AG10803 (cell line): ENCODE data around the gene GLS.
"Not testable (repeated sequence)": the region's sequence is repeated elsewhere in the genome, so short reads cannot be mapped to it uniquely, and the experiment has no call there.

Source experiments
- DNase-seq: peaks from one replicate; pipeline ENCODE4 v3.0.0; 2010; ENCODE audit warnings: low read depth
- H3K4me3 ChIP-seq: 2 replicates; pipeline ENCODE4 v1.5.1; 2011; ENCODE audit warnings: mild to moderate bottlenecking, low read length, control low read depth
- TF ChIP-seq, protein P1 (sequence below): conservative IDR thresholded peaks from 2 replicates; pipeline ENCODE4 v1.5.1; 2011; ENCODE audit warnings: mild to moderate bottlenecking, low read length, control low read depth, inconsistent platforms

GLS gene

GRCh38 chr2:190846746-190847145 lies 33.9 kb upstream of the GLS start:
- TF ChIP-seq, protein P1, sequence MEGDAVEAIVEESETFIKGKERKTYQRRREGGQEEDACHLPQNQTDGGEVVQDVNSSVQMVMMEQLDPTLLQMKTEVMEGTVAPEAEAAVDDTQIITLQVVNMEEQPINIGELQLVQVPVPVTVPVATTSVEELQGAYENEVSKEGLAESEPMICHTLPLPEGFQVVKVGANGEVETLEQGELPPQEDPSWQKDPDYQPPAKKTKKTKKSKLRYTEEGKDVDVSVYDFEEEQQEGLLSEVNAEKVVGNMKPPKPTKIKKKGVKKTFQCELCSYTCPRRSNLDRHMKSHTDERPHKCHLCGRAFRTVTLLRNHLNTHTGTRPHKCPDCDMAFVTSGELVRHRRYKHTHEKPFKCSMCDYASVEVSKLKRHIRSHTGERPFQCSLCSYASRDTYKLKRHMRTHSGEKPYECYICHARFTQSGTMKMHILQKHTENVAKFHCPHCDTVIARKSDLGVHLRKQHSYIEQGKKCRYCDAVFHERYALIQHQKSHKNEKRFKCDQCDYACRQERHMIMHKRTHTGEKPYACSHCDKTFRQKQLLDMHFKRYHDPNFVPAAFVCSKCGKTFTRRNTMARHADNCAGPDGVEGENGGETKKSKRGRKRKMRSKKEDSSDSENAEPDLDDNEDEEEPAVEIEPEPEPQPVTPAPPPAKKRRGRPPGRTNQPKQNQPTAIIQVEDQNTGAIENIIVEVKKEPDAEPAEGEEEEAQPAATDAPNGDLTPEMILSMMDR: no peak
- DNase-seq: no peak
- no peak overlapping the region for H3K4me3 ChIP-seq

- TF ChIP-seq, protein P1: no peak
- no peak overlapping the region for H3K4me3 ChIP-seq
- peak; percentile 72 for DNase-seq
Measured at GRCh38 chr2:190847504-190848081, 33.0 kb upstream of the GLS start.

GRCh38 chr2:190849774-190850173 lies 30.8 kb upstream of the GLS start:
- TF ChIP-seq, protein P1: no peak
- DNase-seq: peak; percentile 87

GRCh38 chr2:190853022-190853421 lies 27.6 kb upstream of the GLS start:
- not testable (repeated sequence) for DNase-seq, H3K4me3 ChIP-seq

More at GRCh38 chr2:190849774-190850173, 30.8 kb upstream of the GLS start:
- no peak overlapping the region for H3K4me3 ChIP-seq

- DNase-seq: peak; percentile 39
- TF ChIP-seq, protein P1: no peak
- no peak overlapping the region for H3K4me3 ChIP-seq
Measured at GRCh38 chr2:190853531-190854383, 26.9 kb upstream of the GLS start.

DNA sequence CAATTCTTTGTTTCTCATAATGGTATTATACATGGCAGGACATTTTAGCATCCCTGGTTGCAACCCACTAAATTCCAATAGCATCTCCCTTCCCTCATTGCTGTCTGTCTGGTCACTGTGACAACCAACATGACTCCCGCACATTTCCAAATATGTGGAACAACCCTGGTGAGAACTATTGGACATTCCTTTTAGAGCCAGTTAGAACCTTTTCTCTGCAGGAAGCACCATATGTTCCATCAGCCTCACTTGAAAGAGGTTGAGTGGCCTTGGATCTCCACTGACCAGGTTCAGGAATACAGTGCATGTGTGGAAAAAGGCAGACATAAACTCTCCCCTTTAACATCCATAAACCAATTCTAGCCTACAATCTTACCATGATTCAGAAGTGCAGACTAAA lies 25.9 kb upstream of the GLS start:
- TF ChIP-seq, protein P1: no peak
- H3K4me3 ChIP-seq: no peak overlapping the region
- DNase-seq: no peak

DNA sequence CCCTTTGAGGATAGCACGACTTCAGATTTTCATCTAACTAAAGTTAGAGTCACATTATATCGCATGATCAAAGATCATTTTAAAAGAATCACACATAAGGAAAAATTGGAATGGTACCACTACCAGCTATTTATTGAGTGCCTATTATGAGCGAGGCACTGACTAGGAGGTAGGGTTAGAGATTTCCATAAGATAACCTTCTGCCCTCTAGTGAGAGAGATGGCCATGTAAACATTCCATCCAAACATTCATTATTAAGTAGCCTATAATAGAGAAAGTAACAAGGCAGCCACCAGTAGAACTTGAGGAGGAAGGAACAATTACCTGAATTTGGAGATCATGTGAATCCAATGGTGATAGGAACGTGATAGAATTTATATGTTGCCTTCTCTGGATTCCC lies 25.4 kb upstream of the GLS start:
- no peak overlapping the region for H3K4me3 ChIP-seq
- DNase-seq: no peak
- TF ChIP-seq, protein P1: no peak
